ENCODE data around the gene SPAG9. TPM values are rescaled to one million over a fixed set of nuclear protein-coding genes. Genes with fewer than 3 reads are reported as not detected.

SPAG9 gene
- total and polyA plus RNA-seq, 2 experiments from 2014 or later: 13.7 to 45.0 TPM

DNA sequence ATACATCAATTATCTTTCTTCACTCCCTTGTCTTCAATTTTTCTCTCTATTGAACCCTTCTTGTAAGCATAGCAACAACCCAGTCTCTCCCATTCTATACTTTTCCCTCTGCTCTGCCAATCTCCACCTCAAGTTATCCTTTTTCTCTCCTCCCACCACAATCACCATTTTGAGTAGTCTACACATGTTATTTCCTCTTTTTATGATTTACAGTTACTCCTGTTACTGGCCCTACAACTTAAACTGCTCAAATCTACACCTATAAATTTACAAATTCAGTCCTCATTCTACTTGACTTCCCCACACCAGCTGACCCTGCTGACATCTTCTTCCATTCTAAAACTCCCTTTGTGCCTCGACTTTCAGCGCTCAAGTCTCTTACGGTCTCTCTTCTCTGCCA lies 84.6 kb downstream of the SPAG9 start (continued):
- TF ChIP-seq ZNF114 (CRISPR knock-in tag; IDR thresholded peaks at IDR 0.05): no peak

GRCh38 chr17:51035431-51035830 lies 85.2 kb downstream of the SPAG9 start:
- no peaks in the 10 kb centered on the region for H3K9me2 ChIP-seq (ENCODE audit: insufficient read depth)
- no peaks in the 10 kb centered on the region for H4K20me1 ChIP-seq (replicated peaks; ENCODE audit: insufficient read depth)
- ATAC-seq (peak; percentile 45; the same call in 1 of the 3 replicates), DNase-seq (ENCODE audit: low spot score) (peak; percentile 58)
- TF ChIP-seq EZH2 (IDR thresholded peaks at IDR 0.05; ENCODE audit: low read depth, unreplicated experiment): no peak
- TF ChIP-seq EZH2phosphoT487 (IDR thresholded peaks at IDR 0.05; ENCODE audit: unreplicated experiment): no peak
- no peak for TF ChIP-seq NANOG (IDR thresholded peaks at IDR 0.05; ENCODE audit: borderline replicate concordance)
- TF ChIP-seq, protein P1, sequence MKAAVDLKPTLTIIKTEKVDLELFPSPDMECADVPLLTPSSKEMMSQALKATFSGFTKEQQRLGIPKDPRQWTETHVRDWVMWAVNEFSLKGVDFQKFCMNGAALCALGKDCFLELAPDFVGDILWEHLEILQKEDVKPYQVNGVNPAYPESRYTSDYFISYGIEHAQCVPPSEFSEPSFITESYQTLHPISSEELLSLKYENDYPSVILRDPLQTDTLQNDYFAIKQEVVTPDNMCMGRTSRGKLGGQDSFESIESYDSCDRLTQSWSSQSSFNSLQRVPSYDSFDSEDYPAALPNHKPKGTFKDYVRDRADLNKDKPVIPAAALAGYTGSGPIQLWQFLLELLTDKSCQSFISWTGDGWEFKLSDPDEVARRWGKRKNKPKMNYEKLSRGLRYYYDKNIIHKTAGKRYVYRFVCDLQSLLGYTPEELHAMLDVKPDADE (IDR thresholded peaks at IDR 0.05): no peak
- TF ChIP-seq, protein P2, sequence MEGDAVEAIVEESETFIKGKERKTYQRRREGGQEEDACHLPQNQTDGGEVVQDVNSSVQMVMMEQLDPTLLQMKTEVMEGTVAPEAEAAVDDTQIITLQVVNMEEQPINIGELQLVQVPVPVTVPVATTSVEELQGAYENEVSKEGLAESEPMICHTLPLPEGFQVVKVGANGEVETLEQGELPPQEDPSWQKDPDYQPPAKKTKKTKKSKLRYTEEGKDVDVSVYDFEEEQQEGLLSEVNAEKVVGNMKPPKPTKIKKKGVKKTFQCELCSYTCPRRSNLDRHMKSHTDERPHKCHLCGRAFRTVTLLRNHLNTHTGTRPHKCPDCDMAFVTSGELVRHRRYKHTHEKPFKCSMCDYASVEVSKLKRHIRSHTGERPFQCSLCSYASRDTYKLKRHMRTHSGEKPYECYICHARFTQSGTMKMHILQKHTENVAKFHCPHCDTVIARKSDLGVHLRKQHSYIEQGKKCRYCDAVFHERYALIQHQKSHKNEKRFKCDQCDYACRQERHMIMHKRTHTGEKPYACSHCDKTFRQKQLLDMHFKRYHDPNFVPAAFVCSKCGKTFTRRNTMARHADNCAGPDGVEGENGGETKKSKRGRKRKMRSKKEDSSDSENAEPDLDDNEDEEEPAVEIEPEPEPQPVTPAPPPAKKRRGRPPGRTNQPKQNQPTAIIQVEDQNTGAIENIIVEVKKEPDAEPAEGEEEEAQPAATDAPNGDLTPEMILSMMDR (conservative IDR thresholded peaks at IDR 0.05; ENCODE audit: low read depth in 2 of 2): no peak
- no peak for TF ChIP-seq CREB1 (CRISPR knock-in tag; IDR thresholded peaks at IDR 0.05; ENCODE audit: low read depth)
- TF ChIP-seq ZNF114 (CRISPR knock-in tag; IDR thresholded peaks at IDR 0.05): no peak
- no peak for TF ChIP-seq ZNF331 (CRISPR knock-in tag; IDR thresholded peaks at IDR 0.05; ENCODE audit: low read depth)
- TF ChIP-seq ZNF462 (CRISPR knock-in tag; IDR thresholded peaks at IDR 0.05): no peak
- TF ChIP-seq STAT1 (IDR thresholded peaks at IDR 0.05; ENCODE audit: unreplicated experiment): no peak
- TF ChIP-seq, protein P3, sequence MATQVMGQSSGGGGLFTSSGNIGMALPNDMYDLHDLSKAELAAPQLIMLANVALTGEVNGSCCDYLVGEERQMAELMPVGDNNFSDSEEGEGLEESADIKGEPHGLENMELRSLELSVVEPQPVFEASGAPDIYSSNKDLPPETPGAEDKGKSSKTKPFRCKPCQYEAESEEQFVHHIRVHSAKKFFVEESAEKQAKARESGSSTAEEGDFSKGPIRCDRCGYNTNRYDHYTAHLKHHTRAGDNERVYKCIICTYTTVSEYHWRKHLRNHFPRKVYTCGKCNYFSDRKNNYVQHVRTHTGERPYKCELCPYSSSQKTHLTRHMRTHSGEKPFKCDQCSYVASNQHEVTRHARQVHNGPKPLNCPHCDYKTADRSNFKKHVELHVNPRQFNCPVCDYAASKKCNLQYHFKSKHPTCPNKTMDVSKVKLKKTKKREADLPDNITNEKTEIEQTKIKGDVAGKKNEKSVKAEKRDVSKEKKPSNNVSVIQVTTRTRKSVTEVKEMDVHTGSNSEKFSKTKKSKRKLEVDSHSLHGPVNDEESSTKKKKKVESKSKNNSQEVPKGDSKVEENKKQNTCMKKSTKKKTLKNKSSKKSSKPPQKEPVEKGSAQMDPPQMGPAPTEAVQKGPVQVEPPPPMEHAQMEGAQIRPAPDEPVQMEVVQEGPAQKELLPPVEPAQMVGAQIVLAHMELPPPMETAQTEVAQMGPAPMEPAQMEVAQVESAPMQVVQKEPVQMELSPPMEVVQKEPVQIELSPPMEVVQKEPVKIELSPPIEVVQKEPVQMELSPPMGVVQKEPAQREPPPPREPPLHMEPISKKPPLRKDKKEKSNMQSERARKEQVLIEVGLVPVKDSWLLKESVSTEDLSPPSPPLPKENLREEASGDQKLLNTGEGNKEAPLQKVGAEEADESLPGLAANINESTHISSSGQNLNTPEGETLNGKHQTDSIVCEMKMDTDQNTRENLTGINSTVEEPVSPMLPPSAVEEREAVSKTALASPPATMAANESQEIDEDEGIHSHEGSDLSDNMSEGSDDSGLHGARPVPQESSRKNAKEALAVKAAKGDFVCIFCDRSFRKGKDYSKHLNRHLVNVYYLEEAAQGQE (IDR thresholded peaks at IDR 0.05; ENCODE audit: unreplicated experiment): no peak
- TF ChIP-seq JUNB (IDR thresholded peaks at IDR 0.05; ENCODE audit: unreplicated experiment): no peak
- TF ChIP-seq POLR2AphosphoS5 (IDR thresholded peaks at IDR 0.05; ENCODE audit: low read depth): no peak
- H3K4me2 ChIP-seq: no peak overlapping the region
- H3K9me3 Mint-ChIP-seq: no peaks in the 10 kb centered on the region
- H3K27me3 Mint-ChIP-seq (ENCODE audit: insufficient read depth, low read depth, poor library complexity): no peaks in the 10 kb centered on the region
- H3K4me1 Mint-ChIP-seq: peaks cover 10% of the 10 kb centered on the region
- H2AFZ ChIP-seq: no peak overlapping the region
- H3K79me2 ChIP-seq (replicated peaks; ENCODE audit: insufficient read depth): no peaks in the 10 kb centered on the region
- no peak overlapping the region for H3K4me3 Mint-ChIP-seq
- H3F3A ChIP-seq (replicated peaks; ENCODE audit: low read depth): no peaks in the 10 kb centered on the region
- H3K4me3 ChIP-seq: no peak overlapping the region
- H3K4me1 ChIP-seq (ENCODE audit: insufficient read depth): no peaks in the 10 kb centered on the region
- no peaks in the 10 kb centered on the region for H3K36me3 ChIP-seq (ENCODE audit: insufficient read depth)
- H3K27ac Mint-ChIP-seq: peak overlapping the region; percentile 29
- H3K36me3 Mint-ChIP-seq (ENCODE audit: low read depth): no peaks in the 10 kb centered on the region
- H3K27ac ChIP-seq (ENCODE audit: low read depth): no peak overlapping the region
- no peaks in the 10 kb centered on the region for H3K27me3 ChIP-seq (ENCODE audit: insufficient read depth)
